Forelimb muscle (tissue), 1 donor: ENCODE measurements around the gene PDCD2L. TPM values are rescaled to one million over a fixed set of nuclear protein-coding genes. Genes with fewer than 3 reads are reported as not detected.
"Not testable (repeated sequence)": the region's sequence is repeated elsewhere in the genome, so short reads cannot be mapped to it uniquely, and the experiment has no call there.

ENCODE experiments used
- DNase-seq: peaks from one replicate; pipeline ENCODE4 v3.0.0-alpha.2; 2013; ENCODE audit warnings: low read depth
- polyA plus RNA-seq: library from polyadenylated mRNA; unstranded; fragments of 120-200 nt; gene quantifications from one replicate; pipeline ENCODE4 v1.2.1, GENCODE V29; 2013; ENCODE audit not compliant: insufficient read length

The PDCD2L gene
- polyA plus RNA-seq, 1 donor = 15.7 TPM

- no peak for DNase-seq
Observed at GRCh38 chr19:34411216-34411615, 7.0 kb downstream of the PDCD2L start.

- DNase-seq = no peak
Observed at GRCh38 chr19:34416021-34416545, 11.9 kb downstream of the PDCD2L start.

GRCh38 chr19:34418300-34418699 lies 14.1 kb downstream of the PDCD2L start:
- DNase-seq = no peak

DNA sequence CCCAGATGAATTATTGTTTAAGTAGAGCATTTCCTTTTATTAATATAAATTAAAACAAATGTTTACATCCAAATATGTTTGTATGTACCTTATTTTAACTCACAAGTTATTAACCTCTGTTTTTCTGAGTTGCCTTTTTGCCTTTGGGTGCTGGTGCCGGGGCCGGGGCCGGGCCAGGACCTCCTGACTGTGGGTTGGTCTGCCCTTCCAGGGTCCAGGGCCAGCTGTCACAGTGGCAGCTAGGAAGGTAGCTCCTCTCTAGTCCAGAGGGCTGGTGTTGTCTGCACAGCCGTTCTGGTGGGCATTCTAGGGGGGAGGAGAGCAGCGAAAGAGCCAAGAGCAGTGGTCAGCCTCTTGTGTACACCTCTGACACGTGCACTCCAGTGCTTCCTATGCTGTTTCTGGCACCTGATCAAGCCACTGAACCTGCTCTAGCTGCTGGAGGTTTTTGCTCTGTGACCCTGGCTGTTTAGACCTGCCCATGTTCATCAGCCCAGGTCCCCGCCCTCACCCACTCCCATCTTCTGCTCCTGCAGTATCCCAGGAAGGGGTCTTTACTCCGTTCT lies 22.0 kb downstream of the PDCD2L start:
- DNase-seq = no peak

- DNase-seq = no peak
Observed at GRCh38 chr19:34428549-34429285, 24.5 kb downstream of the PDCD2L start.

DNA sequence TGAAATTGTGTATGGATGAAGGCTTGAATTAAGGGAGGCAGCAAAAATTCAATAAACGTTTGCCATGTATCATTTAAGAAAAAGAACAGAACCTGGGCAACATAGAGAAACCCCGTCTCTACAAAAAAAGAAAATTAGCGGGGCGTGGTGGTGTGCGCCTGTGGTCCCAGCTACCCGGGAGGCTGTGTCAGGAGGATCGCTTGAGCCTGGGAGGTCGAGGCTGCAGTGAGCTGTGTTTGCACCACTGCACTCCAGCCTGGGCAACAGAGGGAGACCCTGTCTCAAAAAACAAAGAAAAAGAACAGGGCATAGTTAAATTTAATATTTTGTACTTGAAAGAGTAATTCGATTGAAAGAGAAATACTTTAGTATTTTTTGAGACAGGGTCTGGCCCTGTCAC lies 25.4 kb downstream of the PDCD2L start:
- DNase-seq = no peak

DNA sequence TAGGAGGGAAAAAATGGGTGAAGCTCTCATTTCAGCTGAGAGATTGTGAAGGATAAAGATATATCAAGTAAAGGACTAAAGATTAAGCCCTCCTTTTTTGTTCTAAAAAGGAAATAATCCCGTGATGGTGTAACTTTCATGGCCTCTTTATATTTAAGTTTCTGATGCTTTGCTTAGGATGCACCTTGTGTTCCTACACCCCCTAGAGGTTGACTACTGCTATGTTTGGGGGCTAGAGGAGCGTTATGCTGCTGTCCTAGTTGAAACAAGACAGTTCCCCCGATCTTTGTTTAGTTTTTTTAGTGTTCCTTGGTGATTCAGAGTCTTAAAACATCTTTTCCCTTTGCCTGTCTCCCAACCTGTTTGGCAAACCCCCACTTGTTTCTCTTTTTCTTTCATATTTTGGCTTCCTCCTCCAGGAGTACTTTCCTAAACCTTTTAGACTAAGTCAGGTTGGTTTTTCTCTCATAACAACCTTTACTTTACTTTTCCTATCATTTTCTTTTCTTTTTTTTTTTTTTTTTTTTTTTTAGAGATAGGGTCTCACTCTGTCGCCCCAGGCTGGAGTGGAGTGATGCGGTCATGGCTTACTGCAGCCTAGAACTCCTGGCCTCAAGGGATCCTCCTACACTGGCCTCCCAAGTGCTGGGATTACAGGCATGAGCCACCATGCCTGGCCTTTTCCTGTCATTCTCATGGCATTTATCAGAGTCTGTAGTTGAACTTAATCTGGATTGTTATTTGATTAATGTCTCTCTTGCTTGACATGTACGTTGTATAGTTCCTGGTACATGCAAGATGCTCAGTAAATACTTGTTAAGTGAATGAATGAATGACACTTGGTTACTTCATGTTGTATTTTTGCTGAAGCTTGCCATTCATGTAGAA lies 26.8 kb downstream of the PDCD2L start:
- no peak for DNase-seq

DNA sequence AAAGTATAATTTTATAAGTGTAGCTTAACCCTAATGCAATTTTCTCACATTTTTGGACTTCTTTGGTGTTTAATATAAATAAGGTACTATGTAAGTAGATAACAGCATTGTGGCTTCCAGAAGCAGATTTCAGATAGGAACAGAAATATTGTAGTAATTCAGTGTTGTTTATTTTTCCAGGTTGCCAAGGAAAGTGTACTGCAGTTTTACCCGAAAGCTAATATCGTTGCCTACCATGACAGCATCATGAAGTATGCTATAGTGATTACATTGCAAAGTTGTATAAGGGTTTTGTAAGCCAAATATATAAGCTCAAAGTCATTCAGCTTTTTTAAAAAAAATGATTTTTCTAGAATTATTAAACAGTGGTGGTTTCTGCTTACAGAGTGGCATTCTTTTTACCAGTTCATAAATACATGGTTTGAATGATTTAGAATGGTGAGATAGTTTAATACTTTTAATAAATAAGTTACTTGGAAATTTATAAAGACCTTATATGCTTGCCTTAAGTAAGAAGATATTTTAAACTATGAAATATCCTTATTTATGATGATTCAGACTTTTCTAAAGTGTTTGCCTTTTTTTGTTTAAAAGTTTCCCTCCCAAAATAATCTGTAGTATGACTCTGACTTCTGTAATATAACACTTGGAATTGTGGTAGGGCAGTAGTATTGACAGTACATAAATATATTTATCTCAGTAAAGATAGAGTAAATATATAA lies 27.6 kb downstream of the PDCD2L start:
- no peak for DNase-seq

- no peak for DNase-seq
Observed at GRCh38 chr19:34432797-34433196, 28.6 kb downstream of the PDCD2L start.

- DNase-seq = no peak
Observed at GRCh38 chr19:34436716-34437115, 32.5 kb downstream of the PDCD2L start.

GRCh38 chr19:34448191-34448590 lies 44.0 kb downstream of the PDCD2L start:
- DNase-seq = no peak

DNA sequence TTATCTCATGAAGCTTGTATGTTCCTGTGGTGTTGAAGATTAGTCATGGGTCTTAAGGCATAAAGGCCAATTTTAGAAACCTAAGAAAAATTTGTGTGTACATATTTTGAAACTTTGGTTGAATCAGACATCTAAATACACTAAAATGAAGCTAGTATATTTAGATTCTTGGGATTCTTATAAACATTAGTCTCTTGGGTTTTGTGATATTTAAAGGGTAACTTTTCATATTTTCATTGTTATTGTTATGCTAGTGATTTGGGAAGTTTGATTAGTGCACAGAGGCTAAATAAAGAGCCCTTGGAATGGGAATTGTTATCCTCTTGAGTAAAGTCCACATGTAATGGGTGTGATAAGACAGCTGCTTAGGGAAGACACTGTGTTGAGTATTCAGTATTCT lies 48.5 kb downstream of the PDCD2L start:
- no peak for DNase-seq

DNA sequence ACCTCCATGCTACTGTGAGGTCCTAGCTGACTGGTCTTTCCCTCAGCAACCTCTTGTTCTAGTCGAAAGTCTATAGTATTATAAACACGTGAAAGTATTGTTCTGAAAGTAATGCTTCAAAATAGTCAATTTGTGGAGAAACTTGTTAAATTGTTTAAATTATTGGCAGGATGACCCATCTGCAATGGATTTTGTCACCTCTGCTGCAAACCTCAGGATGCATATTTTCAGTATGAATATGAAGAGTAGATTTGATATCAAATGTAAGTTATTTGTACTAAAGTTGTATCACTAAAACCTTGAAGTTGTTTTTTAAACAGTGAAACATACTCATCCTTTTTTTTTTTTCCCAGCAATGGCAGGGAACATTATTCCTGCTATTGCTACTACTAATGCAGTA lies 49.9 kb downstream of the PDCD2L start:
- DNase-seq = no peak

GRCh38 chr19:34454685-34455084 lies 50.5 kb downstream of the PDCD2L start:
- DNase-seq = no peak

- not testable (repeated sequence) for DNase-seq
Observed at GRCh38 chr19:34455783-34456480, 51.7 kb downstream of the PDCD2L start.

GRCh38 chr19:34457446-34457845 lies 53.2 kb downstream of the PDCD2L start:
- DNase-seq = no peak

DNA sequence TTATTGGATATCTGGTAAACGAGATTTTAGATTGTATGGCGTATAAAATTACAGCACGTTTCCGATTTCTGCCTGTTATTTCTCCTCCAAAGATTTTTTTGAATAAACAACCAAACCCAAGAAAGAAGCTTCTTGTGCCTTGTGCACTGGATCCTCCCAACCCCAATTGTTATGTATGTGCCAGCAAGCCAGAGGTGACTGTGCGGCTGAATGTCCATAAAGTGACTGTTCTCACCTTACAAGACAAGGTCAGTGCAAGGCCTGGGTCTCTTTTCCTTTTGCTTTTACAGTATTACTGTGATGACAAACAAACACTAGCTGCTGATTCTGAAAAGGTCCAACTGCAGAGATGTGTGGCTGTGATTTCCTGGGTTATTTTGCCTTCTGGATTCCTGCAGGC lies 54.5 kb downstream of the PDCD2L start:
- no peak for DNase-seq

DNA sequence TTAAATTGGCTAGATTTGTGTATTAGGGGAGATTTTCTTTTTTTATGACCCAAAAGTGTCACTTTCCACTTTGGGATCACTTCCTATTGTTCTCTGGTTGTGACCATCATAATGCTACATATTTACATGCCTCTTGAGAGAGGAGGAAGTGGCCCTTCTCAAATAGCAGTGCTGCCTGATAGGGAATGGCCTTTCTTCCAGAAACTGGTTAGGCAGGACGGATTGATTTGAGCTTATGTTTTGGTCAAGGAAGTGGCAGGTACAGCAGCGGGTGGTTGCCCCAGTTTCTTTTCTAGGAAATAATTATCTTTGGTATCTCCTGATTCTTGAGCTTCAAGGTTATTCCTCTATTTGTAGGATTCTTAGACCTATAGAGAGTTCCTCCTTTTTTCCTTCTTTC lies 55.4 kb downstream of the PDCD2L start:
- DNase-seq = no peak

- no peak for DNase-seq
Observed at GRCh38 chr19:34461375-34462100, 57.3 kb downstream of the PDCD2L start.

DNA sequence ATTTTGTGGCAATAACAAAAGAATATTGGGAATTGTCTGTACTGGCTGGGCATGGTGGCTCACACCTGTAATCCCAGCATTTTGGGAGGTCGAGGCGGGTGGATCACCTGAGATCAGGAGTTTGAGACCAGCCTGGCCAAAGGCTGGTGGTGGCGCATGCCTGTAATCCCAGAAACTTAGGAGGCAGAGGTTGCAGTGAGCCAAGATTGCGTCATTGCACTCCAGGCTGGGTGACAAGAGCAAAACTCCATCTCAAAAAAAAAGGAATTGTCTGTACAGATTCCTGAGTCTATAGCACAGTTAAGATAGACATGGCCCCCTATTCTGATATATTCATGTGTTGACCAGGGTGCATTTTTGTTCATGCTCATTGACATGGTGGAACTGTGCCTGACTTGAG lies 60.6 kb downstream of the PDCD2L start:
- not testable (repeated sequence) for DNase-seq
